SKM-1 treated with dmso at 0.1 percent for 144 hours (cell line): ENCODE results near the gene EMSY.

Experiments used
- DNase-seq: peaks from one replicate; lab custom pipeline; 2025; ENCODE audit not compliant: unreplicated experiment; lab: John Stamatoyannopoulos, UW

Gene EMSY

GRCh38 chr11:76456571-76456970 lies 11.8 kb downstream of the EMSY start:
- no peak for DNase-seq

GRCh38 chr11:76459299-76459698 lies 14.5 kb downstream of the EMSY start:
- DNase-seq: peak; percentile 9

GRCh38 chr11:76459846-76460245 lies 15.0 kb downstream of the EMSY start:
- DNase-seq: no peak

DNA sequence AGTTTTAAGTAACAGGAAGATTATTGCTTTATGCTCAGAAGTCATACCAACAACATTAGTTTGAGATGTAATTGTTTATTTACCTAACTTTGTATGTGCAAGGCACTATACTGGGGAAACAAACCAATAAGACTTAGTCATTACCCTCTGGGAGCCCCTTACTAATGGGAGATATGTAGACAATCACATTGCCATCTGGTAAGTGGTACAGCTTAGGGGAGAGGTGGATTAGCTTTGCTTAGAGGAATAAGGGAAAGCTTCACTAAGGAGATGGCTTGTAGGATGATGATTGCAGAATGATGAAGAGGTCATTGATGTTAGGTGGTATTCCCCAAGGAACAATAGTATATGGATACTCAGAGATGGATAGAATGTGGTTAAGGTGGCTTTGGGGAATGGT lies 17.5 kb downstream of the EMSY start:
- no peak for DNase-seq

- DNase-seq: no peak
Observed at GRCh38 chr11:76465701-76466100, 20.9 kb downstream of the EMSY start.

DNA sequence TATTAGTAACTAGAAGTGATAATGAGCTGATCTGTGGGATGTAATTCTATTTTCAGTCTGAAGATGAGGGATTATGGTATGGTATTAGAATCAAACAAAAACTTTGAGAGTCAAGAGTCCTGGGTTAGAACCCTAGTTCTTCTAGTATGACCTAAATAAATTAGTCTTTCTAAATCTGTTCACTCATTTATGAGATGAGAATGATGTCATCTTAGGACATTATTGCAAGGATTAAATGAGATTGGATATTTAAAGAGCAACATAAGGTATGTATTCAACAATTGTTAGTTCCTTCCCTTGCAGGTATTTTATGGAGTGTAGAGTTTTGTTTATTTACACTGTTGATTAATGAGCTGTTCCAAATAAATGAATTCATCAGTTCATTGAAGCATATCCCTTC lies 21.8 kb downstream of the EMSY start:
- DNase-seq: no peak

- DNase-seq: no peak
Observed at GRCh38 chr11:76469141-76469540, 24.3 kb downstream of the EMSY start.

DNA sequence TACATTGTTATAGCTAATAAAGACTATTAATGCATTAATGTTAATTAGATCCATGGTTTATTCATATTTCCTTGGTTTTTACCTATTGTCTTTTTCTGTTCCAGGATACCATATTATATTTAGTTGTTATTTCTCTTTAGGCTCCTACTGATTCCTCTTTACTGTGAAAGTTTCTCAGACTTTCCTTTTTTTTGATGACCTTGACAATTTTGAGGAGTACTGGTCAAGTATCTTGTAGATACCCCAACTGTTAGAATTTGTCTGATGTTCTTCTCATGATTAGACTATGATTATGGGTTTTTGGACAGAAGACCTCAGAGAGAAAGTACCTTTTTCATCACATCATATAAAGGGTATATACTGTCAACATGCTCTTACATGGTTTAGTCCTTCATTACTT lies 26.6 kb downstream of the EMSY start:
- DNase-seq: no peak

DNA sequence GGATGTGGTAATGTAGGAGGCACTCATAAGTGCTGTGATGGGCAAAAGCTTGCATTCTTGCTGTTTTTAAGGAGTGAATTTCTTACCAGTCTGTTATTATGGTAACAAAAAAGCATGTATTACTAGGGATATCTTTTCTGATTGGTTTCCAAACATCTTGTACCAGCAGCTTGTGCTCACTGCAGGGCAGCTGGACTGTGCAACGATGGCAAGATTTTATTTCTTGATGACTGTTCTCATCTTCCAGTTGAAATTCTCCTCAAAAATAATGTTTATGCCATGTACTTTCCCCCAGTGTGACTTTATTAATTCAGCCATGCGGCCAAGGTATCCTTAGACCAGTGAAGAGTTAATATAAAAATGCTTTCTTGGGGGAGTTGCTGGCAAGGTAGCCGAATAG lies 35.4 kb downstream of the EMSY start:
- DNase-seq: no peak

GRCh38 chr11:76491644-76492043 lies 46.8 kb downstream of the EMSY start:
- DNase-seq: no peak

DNA sequence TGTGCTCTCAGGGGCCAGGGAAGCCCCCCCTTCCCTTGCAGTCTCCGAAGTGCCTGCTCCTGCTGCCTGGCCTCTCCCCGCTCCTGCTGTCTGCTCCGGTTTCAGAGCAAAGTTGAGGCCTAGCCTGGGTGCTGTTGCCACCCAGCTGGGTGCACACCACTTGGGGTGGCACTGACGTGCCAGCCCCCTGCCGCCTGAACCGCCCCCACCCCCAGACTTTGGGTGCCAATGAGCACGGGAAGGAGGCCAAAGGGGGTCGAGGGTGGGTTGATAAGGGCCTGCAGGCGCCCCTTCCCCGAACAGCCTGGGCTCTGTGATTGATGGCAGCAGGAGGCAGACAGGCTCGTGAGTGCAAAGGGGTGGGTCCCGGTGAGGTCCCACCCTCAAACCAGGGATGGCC lies 48.2 kb downstream of the EMSY start:
- no peak for DNase-seq

DNA sequence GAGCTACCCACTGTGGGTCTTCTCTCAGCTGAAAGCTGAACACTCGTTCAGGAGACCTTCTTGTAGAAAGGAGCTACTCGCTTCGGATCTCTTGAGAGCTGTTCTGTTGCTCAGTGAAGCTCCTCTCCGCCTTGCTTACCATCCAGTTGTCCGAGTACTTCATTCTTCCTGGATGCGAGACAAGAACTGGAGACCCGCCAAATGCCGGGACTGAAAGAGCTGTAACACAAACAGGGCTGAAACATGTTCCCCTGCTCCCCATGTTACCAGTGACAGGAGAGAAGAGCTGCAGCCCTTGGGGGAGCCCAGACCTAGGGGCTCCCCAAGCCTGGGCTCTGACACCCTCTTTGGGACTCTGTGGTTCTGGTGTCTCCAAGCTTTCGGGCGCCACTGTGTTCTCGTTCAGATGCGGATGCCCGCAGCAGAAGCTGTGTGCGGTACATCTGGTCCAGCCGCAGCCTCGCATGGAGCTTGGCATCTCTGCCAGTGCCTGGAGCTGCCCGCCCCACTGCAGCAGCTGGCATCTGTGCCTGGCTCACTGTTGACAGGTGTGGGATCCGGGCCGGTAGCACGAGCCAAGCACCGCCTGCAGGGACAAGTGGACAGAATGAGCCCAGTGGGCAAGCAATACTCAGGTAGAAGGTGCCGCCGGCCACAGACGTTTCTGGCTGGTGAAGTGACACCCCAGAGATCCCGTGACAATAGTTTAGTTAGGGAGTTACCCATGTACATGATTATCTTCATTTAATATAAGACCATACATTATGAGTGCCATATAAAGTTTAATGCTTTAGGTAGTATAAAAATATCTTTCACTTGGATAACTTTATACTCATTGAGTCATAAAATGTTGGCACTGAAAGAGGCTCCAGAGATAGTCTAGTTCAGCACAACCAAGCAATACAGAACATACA lies 49.1 kb downstream of the EMSY start:
- no peak for DNase-seq

DNA sequence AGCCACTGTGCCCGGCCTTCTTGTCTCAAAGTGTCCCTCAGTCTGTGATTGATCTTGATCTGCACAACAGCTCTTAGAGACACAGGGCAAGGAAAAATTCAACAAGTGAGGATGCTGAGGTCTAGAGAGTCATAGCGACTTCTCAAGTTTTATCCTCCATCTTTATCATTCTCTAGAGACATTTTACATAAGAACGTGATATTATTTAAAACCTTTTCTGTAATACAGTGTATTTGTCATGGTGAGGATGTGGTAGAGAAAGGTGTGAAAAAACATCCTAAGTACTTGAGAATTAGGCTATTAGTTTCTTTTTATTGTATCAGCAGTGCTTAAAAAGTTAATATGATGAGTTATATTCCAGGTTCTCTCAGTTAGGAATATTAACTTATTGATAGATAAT lies 50.2 kb downstream of the EMSY start:
- DNase-seq: no peak

GRCh38 chr11:76496174-76496573 lies 51.4 kb downstream of the EMSY start:
- no peak for DNase-seq

DNA sequence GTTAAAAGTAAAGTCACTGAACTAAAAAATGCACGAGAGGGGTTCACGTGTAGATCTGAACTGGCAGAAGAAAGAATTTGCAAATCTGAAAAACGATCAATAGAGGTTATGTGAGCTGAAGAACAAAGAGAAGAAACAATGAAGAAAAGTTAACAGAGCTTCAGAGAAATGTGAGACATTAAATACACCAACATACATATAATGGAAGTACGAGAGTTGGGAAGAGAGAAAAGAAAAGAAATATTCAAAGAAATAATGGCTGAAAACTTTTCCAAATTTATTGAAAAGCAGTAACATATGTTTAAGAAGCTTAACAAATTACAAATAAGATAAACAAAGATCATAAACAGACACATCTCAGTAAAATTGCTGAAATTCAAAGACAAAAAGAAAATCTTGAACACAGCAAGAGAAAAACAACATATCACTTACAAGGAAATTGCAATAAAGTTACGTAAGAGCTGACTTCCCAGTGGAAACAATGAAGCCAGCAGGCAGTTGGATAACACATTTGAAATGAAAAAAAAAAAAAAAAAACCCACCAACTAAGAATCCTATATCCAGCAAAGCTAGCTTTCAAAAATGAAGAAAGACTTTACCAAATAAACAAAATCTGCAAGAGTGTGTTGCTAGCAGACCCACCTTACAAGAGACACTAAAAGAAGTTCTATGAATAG lies 56.8 kb downstream of the EMSY start:
- no peak for DNase-seq

DNA sequence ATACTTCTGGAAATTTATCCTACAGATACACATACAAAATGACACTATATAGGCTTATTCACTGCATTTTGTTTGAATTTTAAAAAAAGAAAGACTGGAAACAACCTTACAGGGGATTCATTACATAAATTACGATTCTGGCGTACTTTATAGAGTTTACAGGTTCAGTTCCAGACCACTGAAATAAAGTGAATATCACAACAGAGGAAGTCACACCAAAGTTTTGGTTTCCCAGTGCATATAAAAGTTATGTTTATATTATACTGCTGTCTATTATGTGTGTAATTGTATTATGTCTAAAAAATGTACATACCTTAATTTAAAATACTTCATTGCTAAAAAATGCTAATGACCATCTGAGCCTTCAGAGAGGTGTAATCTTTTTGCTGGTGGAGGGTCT lies 62.0 kb downstream of the EMSY start:
- DNase-seq: no peak

- no peak for DNase-seq
Observed at GRCh38 chr11:76510060-76511047, 65.5 kb downstream of the EMSY start.

GRCh38 chr11:76512851-76513653 lies 68.2 kb downstream of the EMSY start:
- DNase-seq: no peak

DNA sequence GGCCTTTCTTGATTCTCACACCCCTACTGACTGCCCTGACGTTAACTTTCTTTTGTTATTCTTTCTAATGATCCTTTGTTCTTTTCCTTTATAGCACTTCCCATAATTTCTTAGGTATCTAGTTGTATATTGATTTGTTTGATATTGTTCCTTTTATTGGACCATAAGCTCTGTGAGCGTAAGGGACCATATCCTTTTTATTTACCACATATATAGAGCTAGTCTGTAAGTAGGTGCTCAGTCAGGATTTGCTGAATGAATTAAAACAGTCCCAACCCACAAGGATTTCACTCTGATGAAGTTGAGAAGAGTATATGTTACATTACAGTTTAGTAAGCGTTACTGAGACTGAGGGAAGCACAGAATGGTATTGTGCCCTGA lies 68.8 kb downstream of the EMSY start:
- DNase-seq: no peak

GRCh38 chr11:76515494-76515893 lies 70.7 kb downstream of the EMSY start:
- no peak for DNase-seq

GRCh38 chr11:76523147-76523546 lies 78.3 kb downstream of the EMSY start:
- no peak for DNase-seq
